ENCODE data around the gene KYAT1. TPM values are rescaled to one million over a fixed set of nuclear protein-coding genes. Genes with fewer than 3 reads are reported as not detected.

Gene KYAT1
- total and polyA plus RNA-seq, 10 donors = 4.7 to 19.9 (median 6.6) TPM

DNA sequence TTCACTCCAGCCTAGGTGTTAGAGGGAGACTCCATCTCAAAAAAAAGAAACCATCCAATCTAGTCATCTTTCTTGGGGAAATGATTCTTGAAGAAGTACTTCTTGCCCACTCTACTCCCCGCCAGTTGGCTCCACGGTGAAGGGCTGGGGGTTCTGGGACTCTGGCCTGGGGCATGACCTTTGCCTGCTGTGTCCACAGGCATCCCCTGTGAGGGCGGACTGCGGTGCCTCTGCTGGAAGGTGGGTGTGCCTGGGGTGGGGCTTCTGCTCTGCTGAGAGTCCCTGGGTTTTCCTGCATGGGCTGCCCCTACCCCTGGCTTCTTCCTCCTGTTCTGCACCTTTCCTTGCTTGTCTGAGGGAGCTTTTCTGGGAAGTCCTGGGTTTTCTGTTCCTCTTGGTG is 91.2 kb downstream of the KYAT1 start:
- H3K4me3 ChIP-seq = no peak overlapping the region
- H3K27me3 ChIP-seq (replicated peaks in 1 of 7) = no peaks in the 10 kb centered on the region
- H3K9me3 ChIP-seq = no peaks in the 10 kb centered on the region
- H3K4me1 ChIP-seq = peaks cover 9 to 51% (median 26%) of the 10 kb centered on the region in 6 donors
- intact Hi-C loops (cut with DNase I; ENCODE audit: low total_unique reads) = no loop called here
- peaks cover 0 to 74% (median 48%) of the 10 kb centered on the region in 6 donors for H3K36me3 ChIP-seq
- no peak for DNase-seq
- WGBS, 5 donors = 78 to 95% (median 91%) methylated on average over 4 of the region's 4 CpGs; no CpG with 5 or more reads in 1 of the 5 donors
- TF ChIP-seq, protein P1, sequence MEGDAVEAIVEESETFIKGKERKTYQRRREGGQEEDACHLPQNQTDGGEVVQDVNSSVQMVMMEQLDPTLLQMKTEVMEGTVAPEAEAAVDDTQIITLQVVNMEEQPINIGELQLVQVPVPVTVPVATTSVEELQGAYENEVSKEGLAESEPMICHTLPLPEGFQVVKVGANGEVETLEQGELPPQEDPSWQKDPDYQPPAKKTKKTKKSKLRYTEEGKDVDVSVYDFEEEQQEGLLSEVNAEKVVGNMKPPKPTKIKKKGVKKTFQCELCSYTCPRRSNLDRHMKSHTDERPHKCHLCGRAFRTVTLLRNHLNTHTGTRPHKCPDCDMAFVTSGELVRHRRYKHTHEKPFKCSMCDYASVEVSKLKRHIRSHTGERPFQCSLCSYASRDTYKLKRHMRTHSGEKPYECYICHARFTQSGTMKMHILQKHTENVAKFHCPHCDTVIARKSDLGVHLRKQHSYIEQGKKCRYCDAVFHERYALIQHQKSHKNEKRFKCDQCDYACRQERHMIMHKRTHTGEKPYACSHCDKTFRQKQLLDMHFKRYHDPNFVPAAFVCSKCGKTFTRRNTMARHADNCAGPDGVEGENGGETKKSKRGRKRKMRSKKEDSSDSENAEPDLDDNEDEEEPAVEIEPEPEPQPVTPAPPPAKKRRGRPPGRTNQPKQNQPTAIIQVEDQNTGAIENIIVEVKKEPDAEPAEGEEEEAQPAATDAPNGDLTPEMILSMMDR (IDR thresholded peaks at IDR 0.05 in 8 of 11, conservative IDR thresholded peaks at IDR 0.05 in 3 of 11) = no peak
- no peak overlapping the region for H3K27ac ChIP-seq

- H3K27ac ChIP-seq = peak overlapping the region in 4 of 8 donors; percentile 87 to 92 (median 92)
- peaks cover 9 to 55% (median 26%) of the 10 kb centered on the region in 6 donors for H3K4me1 ChIP-seq
- no peaks in the 10 kb centered on the region for H3K27me3 ChIP-seq (replicated peaks in 1 of 7)
- H3K36me3 ChIP-seq = peaks cover 0 to 53% (median 32%) of the 10 kb centered on the region in 6 donors
- 85 to 100% (median 90%) methylated on average over 1 of the region's 1 CpG for WGBS, 5 donors
- H3K4me3 ChIP-seq = peak overlapping the region in 5 of 8 donors; percentile 91 to 99 (median 97)
- TF ChIP-seq POLR2A (IDR thresholded peaks at IDR 0.05) (no peak), POLR2AphosphoS5 (IDR thresholded peaks at IDR 0.05) (no peak)
- TF ChIP-seq, protein P1 (IDR thresholded peaks at IDR 0.05 in 8 of 11, conservative IDR thresholded peaks at IDR 0.05 in 3 of 11) = no peak
- intact Hi-C loops (cut with DNase I; ENCODE audit: low total_unique reads) = no loop called here
- no peak for DNase-seq
- H3K9me3 ChIP-seq = no peaks in the 10 kb centered on the region
These were observed 93.3 kb downstream of the KYAT1 start for GRCh38 chr9:128788445-128788844.

DNA sequence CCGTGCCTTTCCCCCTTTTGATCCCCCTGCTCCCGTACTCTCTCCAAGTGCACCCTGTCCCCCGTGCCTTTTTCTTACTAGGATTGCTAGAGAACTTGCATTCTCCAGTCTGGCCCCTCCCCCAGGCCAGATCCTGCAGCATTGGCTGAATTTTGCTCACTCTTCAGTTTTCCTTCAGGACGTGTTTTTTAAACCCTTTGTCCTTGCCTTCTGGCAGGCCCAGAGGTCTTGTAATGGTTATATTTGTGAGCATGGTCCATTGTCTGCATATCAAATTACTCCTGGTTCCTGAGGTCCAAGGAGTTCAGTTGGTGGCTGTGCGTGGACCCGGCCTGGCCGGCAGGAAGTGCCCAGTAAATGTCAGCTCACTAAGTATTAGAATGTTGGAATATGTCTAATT is 94.1 kb downstream of the KYAT1 start:
- TF ChIP-seq POLR2A (IDR thresholded peaks at IDR 0.05) (no peak), POLR2AphosphoS5 (IDR thresholded peaks at IDR 0.05) (no peak)
- TF ChIP-seq, protein P1 (IDR thresholded peaks at IDR 0.05 in 8 of 11, conservative IDR thresholded peaks at IDR 0.05 in 3 of 11) = no peak
- DNase-seq = no peak
- Histone ChIP-seq H3K27me3 (replicated peaks in 1 of 7) (no peaks in the 10 kb centered on the region), H3K36me3 (peaks cover 0 to 45% (median 24%) of the 10 kb centered on the region in 6 donors), H3K4me1 (peaks cover 9 to 60% (median 26%) of the 10 kb centered on the region in 6 donors), H3K4me3 (peak overlapping the region; percentile 51 to 99 (median 97)), H3K9me3 (no peaks in the 10 kb centered on the region), H3K27ac (peak overlapping the region; percentile 69 to 92 (median 89))
- 2 to 9% (median 5%) methylated on average over 7 of the region's 7 CpGs for WGBS, 5 donors
- intact Hi-C loops (cut with DNase I; ENCODE audit: low total_unique reads) = no loop called here

- H3K36me3 ChIP-seq = peaks cover 0 to 38% (median 17%) of the 10 kb centered on the region in 6 donors
- peak; percentile 97 for DNase-seq
- 7 to 17% (median 8%) methylated on average over 27 to 64 of the region's 64 CpGs for WGBS, 5 donors
- peaks cover 9 to 60% (median 26%) of the 10 kb centered on the region in 6 donors for H3K4me1 ChIP-seq
- peak within 1 kb of the TSS; percentile 51 to 99 (median 97) for H3K4me3 ChIP-seq
- intact Hi-C loops (cut with DNase I; ENCODE audit: low total_unique reads) = no loop called here
- peak within 1 kb of the TSS; percentile 69 to 92 (median 89) for H3K27ac ChIP-seq
- H3K9me3 ChIP-seq = peaks cover 0 to 5% (median under 1%) of the 10 kb centered on the region in 8 donors
- TF ChIP-seq POLR2A (IDR thresholded peaks at IDR 0.05) = peak in 1 of 3 donors; percentile 47
- TF ChIP-seq, protein P1 (IDR thresholded peaks at IDR 0.05 in 8 of 11, conservative IDR thresholded peaks at IDR 0.05 in 3 of 11) = peak in 3 of 11 experiments; percentile 10 to 34 (median 21)
- TF ChIP-seq POLR2AphosphoS5 (IDR thresholded peaks at IDR 0.05) = peak; percentile 89 to 93 (median 91)
- no peaks in the 10 kb centered on the region for H3K27me3 ChIP-seq (replicated peaks in 1 of 7)
These were observed 94.8 kb downstream of the KYAT1 start, which contains the start of gene TBC1D13 for GRCh38 chr9:128786681-128787601. Gene TBC1D13 (plus strand): TSS chr9:128787253. CDS start chr9:128787354, 101 bp downstream.

Measured in spleen (tissue), 11 donors.